Left lung (tissue), 10 donors: ENCODE data around the gene BACE1. TPM values are rescaled to one million over a fixed set of nuclear protein-coding genes. Genes with fewer than 3 reads are reported as not detected.
"Not testable (repeated sequence)": the region's sequence is repeated elsewhere in the genome, so short reads cannot be mapped to it uniquely, and the experiment has no call there.

Experiments
- ATAC-seq: fragments of 200-7000 bp; cut with Tn5 transposase; one replicate; pipeline ENCODE4 v1.9.1; 2020; ENCODE audit warnings: moderate library complexity
- DNase-seq, 4 donors: peaks; one replicate each; pipeline ENCODE4 v3.0.0-alpha.2; 2013 to 2020
- H3K27ac ChIP-seq, 2 donors: fragments of 200-600 bp; sonication (generic) in 1 of 2; one replicate each; pipeline versions ENCODE4 v1.5.0 to v1.8.0; 2020 to 2021
- H3K27me3 ChIP-seq, 2 donors: fragments of 200-600 bp; sonication (generic) in 1 of 2; one replicate each; pipeline versions ENCODE4 v1.5.0 to v1.8.0; 2020 to 2021
- H3K36me3 ChIP-seq, 2 donors: fragments of 200-600 bp; sonication (generic) in 1 of 2; one replicate each; pipeline versions ENCODE4 v1.5.0 to v1.8.0; 2020 to 2021
- H3K4me1 ChIP-seq, 2 donors: fragments of 200-600 bp; one replicate each; pipeline ENCODE4 v1.8.0; 2021
- H3K4me3 ChIP-seq, 2 donors: fragments of 200-600 bp; sonication (generic) in 1 of 2; one replicate each; pipeline versions ENCODE4 v1.5.0 to v1.8.0; 2020 to 2021; ENCODE audit warnings: mild to moderate bottlenecking in 1 of 2
- H3K9me3 ChIP-seq, 2 donors: fragments of 200-600 bp; sonication (generic) in 1 of 2; one replicate each; pipeline versions ENCODE4 v1.5.0 to v1.8.0; 2020 to 2021
- CTCF ChIP-seq, 2 donors: fragments of 200-600 bp; sonication (generic) in 1 of 2; IDR thresholded peaks; one replicate each; pipeline versions ENCODE4 v1.5.0 to v1.8.0; 2021; ENCODE audit warnings: antibody characterized with exemption in 2 of 2
- intact Hi-C, 2 donors: fragments of 100-400 bp; cut with DNase I; formaldehyde crosslinking; loops; one replicate each; pipeline versions ENCODE4 v1.11.2 to v1.14.2; 2022
- polyA plus RNA-seq, 6 donors: library from polyadenylated mRNA; unstranded; fragments of 120-200 nt; gene quantifications; one replicate each; pipeline ENCODE4 v1.2.1, GENCODE V29; 2013; ENCODE audit not compliant: insufficient read length in 6 of 6
- total RNA-seq, 2 donors: library from RNA; stranded (reverse); fragmentation: NEBNext Ultra II Directional; extraction: Animal tissue kit (Norgen Biotek cat#: 25700); gene quantifications; one replicate each; pipeline ENCODE4 v1.2.1, GENCODE V29; 2021
- donor health status: DM: no; HTN: yes; CAD: no.
- donor health status: DM: no; HTN: no; CAD: no.

BACE1 gene
- total and polyA plus RNA-seq, 8 donors, result 24.1 to 50.2 (median 46.0) TPM

GRCh38 chr11:117281159-117281558 is 34.9 kb downstream of the BACE1 start:
- H3K27ac ChIP-seq, result peak overlapping the region; percentile 20 to 24
- peaks cover 0 to 3% of the 10 kb centered on the region in 2 donors for H3K4me1 ChIP-seq
- peaks cover 0 to 51% of the 10 kb centered on the region in 2 donors for H3K36me3 ChIP-seq
- no peaks in the 10 kb centered on the region for H3K27me3 ChIP-seq
- no peaks in the 10 kb centered on the region for H3K9me3 ChIP-seq
- intact Hi-C loops, result no loop called here
- H3K4me3 ChIP-seq, result no peak overlapping the region
- DNase-seq (no peak), ATAC-seq (peak; percentile 80)
- no peak for TF ChIP-seq CTCF (IDR thresholded peaks at IDR 0.05)

- H3K27me3 ChIP-seq, result no peaks in the 10 kb centered on the region
- peak overlapping the region in 1 of 2 donors; percentile 20 for H3K27ac ChIP-seq
- H3K9me3 ChIP-seq, result no peaks in the 10 kb centered on the region
- no peak overlapping the region for H3K4me3 ChIP-seq
- intact Hi-C loops, result no loop called here
- H3K36me3 ChIP-seq, result peaks cover 0 to 44% of the 10 kb centered on the region in 2 donors
- H3K4me1 ChIP-seq, result peaks cover 0 to 3% of the 10 kb centered on the region in 2 donors
- ATAC-seq (no peak), DNase-seq (no peak)
- no peak for TF ChIP-seq CTCF (IDR thresholded peaks at IDR 0.05)
Observed at GRCh38 chr11:117279711-117280376, 36.2 kb downstream of the BACE1 start.

- intact Hi-C loops, result no loop called here
- ATAC-seq (no peak), DNase-seq (no peak)
- Histone ChIP-seq H3K27ac (no peak overlapping the region), H3K4me3 (no peak overlapping the region), H3K27me3 (no peaks in the 10 kb centered on the region), H3K9me3 (no peaks in the 10 kb centered on the region), H3K4me1 (peaks cover 0 to 3% of the 10 kb centered on the region in 2 donors), H3K36me3 (peaks cover 0 to 29% of the 10 kb centered on the region in 2 donors)
- no peak for TF ChIP-seq CTCF (IDR thresholded peaks at IDR 0.05)
Observed at GRCh38 chr11:117278347-117278746, 37.7 kb downstream of the BACE1 start.

- peaks cover 0 to 4% of the 10 kb centered on the region in 2 donors for H3K36me3 ChIP-seq
- intact Hi-C loops, result no loop called here
- no peak overlapping the region for H3K27ac ChIP-seq
- no peaks in the 10 kb centered on the region for H3K27me3 ChIP-seq
- ATAC-seq (peak; percentile 49), DNase-seq (no peak)
- H3K4me3 ChIP-seq, result no peak overlapping the region
- no peaks in the 10 kb centered on the region for H3K9me3 ChIP-seq
- H3K4me1 ChIP-seq, result no peaks in the 10 kb centered on the region
- no peak for TF ChIP-seq CTCF (IDR thresholded peaks at IDR 0.05)
Observed at GRCh38 chr11:117273550-117274289, 42.3 kb downstream of the BACE1 start.

- DNase-seq, H3K4me3 ChIP-seq, H3K4me1 ChIP-seq, ATAC-seq, H3K9me3 ChIP-seq, H3K27me3 ChIP-seq, H3K36me3 ChIP-seq, intact Hi-C loops, H3K27ac ChIP-seq: not testable (repeated sequence)
Observed at GRCh38 chr11:117272175-117272574, 43.9 kb downstream of the BACE1 start.
